Measurements from ENCODE around the gene EAF1. TPM values are rescaled to one million over a fixed set of nuclear protein-coding genes. Genes with fewer than 3 reads are reported as not detected.
"Not testable (repeated sequence)": the region's sequence is repeated elsewhere in the genome, so short reads cannot be mapped to it uniquely, and the experiment has no call there.

The EAF1 gene
- total RNA-seq, 2 donors from 2014 or later, result 24.9 to 28.0 TPM

DNA sequence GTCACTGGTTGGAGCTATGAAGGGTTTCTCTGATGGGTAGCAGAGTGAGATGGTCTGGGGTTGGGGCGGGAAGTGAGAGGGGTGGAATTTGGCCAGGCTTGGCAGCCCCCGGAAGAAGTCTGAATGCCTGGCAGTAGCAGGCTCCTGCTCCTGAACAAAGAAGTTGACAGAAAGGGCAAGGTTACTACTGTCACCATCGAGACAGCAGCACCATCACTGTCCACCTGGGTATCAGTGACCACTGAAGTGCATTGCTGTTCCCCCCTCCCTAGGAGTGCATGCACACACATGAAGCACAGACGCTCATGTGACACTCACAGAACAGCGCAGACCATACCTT, 51.2 kb downstream of the EAF1 start:
- H3K9me3 ChIP-seq, result no peaks in the 10 kb centered on the region
- no peaks in the 10 kb centered on the region for H3K27me3 ChIP-seq
- no peak overlapping the region for H3K9ac ChIP-seq (ENCODE audit: low read depth in 2 of 2, low read length in 2 of 2)
- H3K4me1 ChIP-seq, result no peaks in the 10 kb centered on the region
- no peaks in the 10 kb centered on the region for H3K36me3 ChIP-seq
- intact Hi-C loops (cut with DNase I), result no loop called here
- DNase-seq, result no peak
- no peak overlapping the region for H3K4me3 ChIP-seq
- H3K27ac ChIP-seq, result no peak overlapping the region
- TF ChIP-seq, protein P1, sequence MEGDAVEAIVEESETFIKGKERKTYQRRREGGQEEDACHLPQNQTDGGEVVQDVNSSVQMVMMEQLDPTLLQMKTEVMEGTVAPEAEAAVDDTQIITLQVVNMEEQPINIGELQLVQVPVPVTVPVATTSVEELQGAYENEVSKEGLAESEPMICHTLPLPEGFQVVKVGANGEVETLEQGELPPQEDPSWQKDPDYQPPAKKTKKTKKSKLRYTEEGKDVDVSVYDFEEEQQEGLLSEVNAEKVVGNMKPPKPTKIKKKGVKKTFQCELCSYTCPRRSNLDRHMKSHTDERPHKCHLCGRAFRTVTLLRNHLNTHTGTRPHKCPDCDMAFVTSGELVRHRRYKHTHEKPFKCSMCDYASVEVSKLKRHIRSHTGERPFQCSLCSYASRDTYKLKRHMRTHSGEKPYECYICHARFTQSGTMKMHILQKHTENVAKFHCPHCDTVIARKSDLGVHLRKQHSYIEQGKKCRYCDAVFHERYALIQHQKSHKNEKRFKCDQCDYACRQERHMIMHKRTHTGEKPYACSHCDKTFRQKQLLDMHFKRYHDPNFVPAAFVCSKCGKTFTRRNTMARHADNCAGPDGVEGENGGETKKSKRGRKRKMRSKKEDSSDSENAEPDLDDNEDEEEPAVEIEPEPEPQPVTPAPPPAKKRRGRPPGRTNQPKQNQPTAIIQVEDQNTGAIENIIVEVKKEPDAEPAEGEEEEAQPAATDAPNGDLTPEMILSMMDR (IDR thresholded peaks at IDR 0.05), result no peak

DNA sequence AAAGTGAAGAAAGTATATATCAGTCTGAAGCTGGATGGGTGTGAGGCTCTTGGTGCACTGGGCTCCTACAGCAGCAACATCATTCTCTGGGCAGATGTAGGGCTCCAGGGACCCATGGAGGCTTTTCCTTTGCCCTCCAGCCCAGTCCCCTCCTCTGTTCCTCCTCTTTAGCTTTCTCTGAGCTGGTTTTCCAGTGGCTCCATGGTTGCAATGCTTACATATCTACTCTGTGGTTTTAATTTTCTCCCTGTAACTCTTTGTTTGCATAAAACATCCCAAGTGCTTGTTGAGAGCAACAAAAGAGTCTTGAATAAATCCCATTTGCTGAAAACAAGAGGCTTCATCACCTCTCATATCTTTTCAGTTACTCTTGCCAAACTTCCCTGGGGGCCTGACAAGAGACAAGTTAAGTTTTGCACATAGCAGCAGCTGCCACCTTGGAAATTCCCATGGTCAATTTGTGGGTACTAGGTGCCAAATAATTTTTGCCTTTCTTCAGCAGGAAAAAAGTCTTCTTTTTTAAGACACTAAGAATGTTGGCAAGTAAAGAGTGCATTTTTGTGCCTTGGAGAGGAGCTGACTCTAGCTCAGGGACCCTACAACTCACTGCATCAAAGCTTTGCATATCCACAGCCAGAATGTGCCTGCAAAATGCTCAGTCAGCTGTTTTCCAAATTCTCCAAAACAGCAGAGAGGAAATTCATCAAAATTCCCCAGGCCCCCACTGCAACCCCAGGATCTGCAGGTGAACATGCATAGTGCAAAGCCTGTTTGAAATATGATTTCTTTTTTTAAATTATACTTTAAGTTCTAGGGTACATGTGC, 52.2 kb downstream of the EAF1 start:
- TF ChIP-seq, protein P1 (IDR thresholded peaks at IDR 0.05), result no peak
- H3K36me3 ChIP-seq, result no peaks in the 10 kb centered on the region
- intact Hi-C loops (cut with DNase I), result no loop called here
- DNase-seq, result no peak
- H3K4me3 ChIP-seq, result no peak overlapping the region
- H3K9ac ChIP-seq (ENCODE audit: low read depth in 2 of 2, low read length in 2 of 2), result no peak overlapping the region
- no peaks in the 10 kb centered on the region for H3K27me3 ChIP-seq
- H3K27ac ChIP-seq, result no peak overlapping the region
- no peaks in the 10 kb centered on the region for H3K9me3 ChIP-seq
- H3K4me1 ChIP-seq, result no peaks in the 10 kb centered on the region

DNA sequence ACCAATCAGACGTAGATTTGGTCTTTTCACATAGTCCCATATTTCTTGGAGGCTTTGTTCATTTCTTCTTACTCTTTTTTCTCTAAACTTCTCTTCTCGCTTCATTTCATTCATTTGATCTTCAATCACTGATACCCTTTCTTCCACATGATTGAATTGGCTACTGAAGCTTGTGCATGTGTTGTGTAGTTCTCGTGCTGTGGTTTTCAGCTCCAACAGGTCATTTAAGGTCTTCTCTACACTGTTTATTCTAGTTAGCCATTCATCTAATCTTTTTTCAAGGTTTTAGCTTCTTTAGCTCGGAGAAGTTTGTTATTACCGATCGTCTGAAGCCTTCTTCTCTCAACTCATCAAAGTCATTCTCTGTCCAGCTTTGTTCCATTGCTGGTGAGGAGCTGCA, 57.2 kb downstream of the EAF1 start:
- intact Hi-C loops (cut with DNase I); H3K4me3 ChIP-seq; H3K27me3 ChIP-seq; H3K9ac ChIP-seq (ENCODE audit: low read depth in 2 of 2, low read length in 2 of 2); DNase-seq; H3K27ac ChIP-seq; H3K36me3 ChIP-seq; H3K9me3 ChIP-seq; H3K4me1 ChIP-seq: not testable (repeated sequence)

DNA sequence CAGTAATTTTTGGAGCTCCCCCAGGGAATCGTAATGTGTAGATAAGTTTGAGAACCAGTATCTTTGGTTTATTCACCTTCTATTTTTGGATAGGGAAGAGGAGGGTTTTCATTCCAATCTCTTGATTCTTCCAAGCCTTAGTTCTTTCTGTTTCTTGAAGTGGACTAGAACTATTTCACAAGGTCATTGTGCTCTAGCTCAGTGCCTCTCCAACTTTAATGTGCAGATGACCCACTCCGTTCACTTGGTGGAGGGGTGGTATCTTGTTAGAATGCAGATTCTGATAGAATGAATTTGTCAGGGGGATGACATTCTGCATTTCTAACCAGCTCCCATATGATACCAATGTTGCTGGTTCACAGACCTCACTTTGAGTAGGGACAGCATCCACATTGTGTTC, 58.6 kb downstream of the EAF1 start:
- no peak for DNase-seq
- Histone ChIP-seq H3K4me3 (no peak overlapping the region), H3K27me3 (no peaks in the 10 kb centered on the region), H3K27ac (no peak overlapping the region), H3K36me3 (no peaks in the 10 kb centered on the region), H3K4me1 (no peaks in the 10 kb centered on the region), H3K9me3 (no peaks in the 10 kb centered on the region), H3K9ac (ENCODE audit: low read depth in 2 of 2, low read length in 2 of 2) (no peak overlapping the region)
- intact Hi-C loops (cut with DNase I), result no loop called here
- TF ChIP-seq, protein P1 (IDR thresholded peaks at IDR 0.05), result no peak

DNA sequence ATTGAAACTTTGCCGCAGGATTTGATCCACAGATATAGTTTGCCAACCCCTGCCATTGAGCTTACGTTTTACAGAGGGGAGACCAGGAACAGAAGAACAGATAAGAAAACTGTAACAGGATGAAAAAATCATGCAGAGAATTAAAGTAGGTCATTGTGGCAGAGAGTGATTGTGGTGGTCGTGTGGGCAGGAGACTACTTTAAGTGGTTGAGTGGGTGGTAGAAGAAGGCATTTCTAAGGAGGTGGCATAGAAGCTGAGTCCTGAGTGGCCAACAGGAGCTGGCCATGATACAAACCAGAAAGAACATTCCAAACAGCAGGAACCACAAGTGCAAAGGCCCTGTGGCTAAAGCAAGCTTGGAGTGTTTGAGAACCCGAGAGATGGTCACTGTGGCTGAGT, 59.6 kb downstream of the EAF1 start:
- no peak for DNase-seq
- H3K9me3 ChIP-seq, result no peaks in the 10 kb centered on the region
- H3K4me1 ChIP-seq, result no peaks in the 10 kb centered on the region
- TF ChIP-seq, protein P1 (IDR thresholded peaks at IDR 0.05), result no peak
- intact Hi-C loops (cut with DNase I), result no loop called here
- H3K27ac ChIP-seq, result no peak overlapping the region
- H3K4me3 ChIP-seq, result no peak overlapping the region
- H3K36me3 ChIP-seq, result no peaks in the 10 kb centered on the region
- no peaks in the 10 kb centered on the region for H3K27me3 ChIP-seq
- H3K9ac ChIP-seq (ENCODE audit: low read depth in 2 of 2, low read length in 2 of 2), result no peak overlapping the region

DNA sequence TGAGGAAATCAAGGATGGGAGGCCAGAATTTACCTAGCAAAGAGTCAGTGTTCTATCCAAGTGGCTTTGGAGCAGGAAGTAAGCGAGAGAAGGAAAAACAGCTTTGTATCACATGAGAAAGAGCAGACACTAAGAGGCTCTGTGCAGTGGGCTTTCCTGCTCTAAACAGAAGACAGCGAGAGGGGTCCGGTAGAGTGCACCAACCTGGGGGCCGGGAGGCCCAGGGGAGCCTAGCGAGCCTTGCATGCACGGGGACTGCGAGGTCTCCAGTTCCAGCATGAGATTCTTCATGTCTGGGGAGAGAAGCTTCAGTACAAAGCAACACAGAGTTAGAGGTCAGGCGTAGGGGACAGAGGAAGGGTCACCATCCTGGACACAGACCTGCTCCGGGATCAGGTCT, 60.6 kb downstream of the EAF1 start:
- H3K4me3 ChIP-seq, result no peak overlapping the region
- H3K36me3 ChIP-seq, result no peaks in the 10 kb centered on the region
- no peaks in the 10 kb centered on the region for H3K27me3 ChIP-seq
- no peaks in the 10 kb centered on the region for H3K4me1 ChIP-seq
- DNase-seq, result no peak
- H3K27ac ChIP-seq, result no peak overlapping the region
- intact Hi-C loops (cut with DNase I), result no loop called here
- H3K9me3 ChIP-seq, result no peaks in the 10 kb centered on the region
- TF ChIP-seq, protein P1 (IDR thresholded peaks at IDR 0.05), result no peak
- no peak overlapping the region for H3K9ac ChIP-seq (ENCODE audit: low read depth in 2 of 2, low read length in 2 of 2)
